K562 (cell line): Measurements from ENCODE around the gene ABT1. TPM values are rescaled to one million over a fixed set of nuclear protein-coding genes. Genes with fewer than 3 reads are reported as not detected.

ENCODE experiments used
- BRCA1 ChIP-seq, 2 experiments: fragments of 450-650 bp in 1 of 2; sonication (generic) in 1 of 2; formaldehyde crosslinking in 1 of 2; IDR thresholded peaks; 2 replicates each; pipeline versions ENCODE4 v1.5.0 to v1.6.1; 2017 to 2020; ENCODE audit warnings: mild to moderate bottlenecking in 1 of 2, missing genetic modification reagents in 1 of 2
- CBFB ChIP-seq: sonication (generic); formaldehyde crosslinking; IDR thresholded peaks from 2 replicates; pipeline ENCODE4 v1.4.0; 2020; ENCODE audit warnings: mild to moderate bottlenecking, missing genetic modification reagents
- DMBX1 ChIP-seq: fragments of 250-450 bp; sonication (Bioruptor Pico); IDR thresholded peaks from 2 replicates; pipeline ENCODE4 v1.8.0; 2022; ENCODE audit warnings: inconsistent platforms, mild to moderate bottlenecking, moderate library complexity, borderline replicate concordance
- ESRRB ChIP-seq: fragments of 250-450 bp; sonication (Bioruptor Pico); IDR thresholded peaks from 2 replicates; pipeline ENCODE4 v1.5.0; 2020; ENCODE audit warnings: mild to moderate bottlenecking, moderate library complexity, borderline replicate concordance
- HNRNPUL1 ChIP-seq: fragments of 200-400 bp; formaldehyde crosslinking; IDR thresholded peaks from 2 replicates; pipeline ENCODE4 v1.6.1; 2017; ENCODE audit warnings: low read length
- PHF20 ChIP-seq: fragments of 450-650 bp; IDR thresholded peaks from 2 replicates; pipeline ENCODE4 v1.6.1; 2018; ENCODE audit not compliant: partially characterized antibody
- SRSF1 ChIP-seq: fragments of 200-400 bp; formaldehyde crosslinking; IDR thresholded peaks from 2 replicates; pipeline ENCODE4 v1.6.1; 2017; ENCODE audit warnings: mild to moderate bottlenecking, low read depth, low read length, moderate library complexity
- TAF7 ChIP-seq: fragments of 450-650 bp; IDR thresholded peaks from 2 replicates; pipeline ENCODE4 v1.6.1; 2016; ENCODE audit warnings: missing genetic modification characterization, missing compliant biosample characterization
- TOE1 ChIP-seq, 2 experiments: fragments of 450-650 bp in 1 of 2; sonication (generic) in 1 of 2; formaldehyde crosslinking in 1 of 2; IDR thresholded peaks; 2 replicates each; pipeline versions ENCODE4 v1.7.1 to v1.8.0; 2016 to 2022; ENCODE audit warnings: borderline replicate concordance in 2 of 2, mild to moderate bottlenecking in 2 of 2, antibody characterized with exemption in 1 of 2, inconsistent platforms in 1 of 2, low read depth in 1 of 2, missing genetic modification reagents in 1 of 2, moderate library complexity in 1 of 2
- ZNF347 ChIP-seq: fragments of 450-650 bp; formaldehyde crosslinking; IDR thresholded peaks from 2 replicates; pipeline ENCODE4 v1.4.0; 2020; ENCODE audit warnings: low read depth, mild to moderate bottlenecking, moderate library complexity
- ZNF609 ChIP-seq: sonication (generic); formaldehyde crosslinking; IDR thresholded peaks from 2 replicates; pipeline ENCODE4 v1.8.1; 2023; ENCODE audit warnings: missing genetic modification reagents, mild to moderate bottlenecking, borderline replicate concordance
- ZNF695 ChIP-seq: fragments of 450-650 bp; formaldehyde crosslinking; IDR thresholded peaks from 2 replicates; pipeline ENCODE4 v1.4.0; 2020; ENCODE audit warnings: mild to moderate bottlenecking, moderate library complexity
- ZZZ3 ChIP-seq: fragments of 450-650 bp; IDR thresholded peaks from 2 replicates; pipeline ENCODE4 v1.6.1; 2016; ENCODE audit warnings: antibody characterized with exemption, mild to moderate bottlenecking, moderate library complexity
- polyA plus RNA-seq, 8 experiments: library from polyadenylated mRNA; depleted of rRNA in 4 of 8; stranded (reverse) in 5 of 8; unstranded in 3 of 8; fragments of >200 nt; fragmentation: Nextera tagmentation in 2 of 8; fragmentation: Illumina TruSeq in 1 of 8; extraction: Ambion mirVana in 2 of 8; extraction: Trizol in 1 of 8; gene quantifications; 2 replicates each; pipeline versions ENCODE4 v1.2.1 to v1.2.3, GENCODE V29; 2011 to 2014; ENCODE audit warnings: inconsistent platforms in 1 of 8, missing spikeins in 1 of 8
- total RNA-seq, 7 experiments: library from RNA; depleted of rRNA in 6 of 7; stranded (reverse); fragments of >200 nt in 6 of 7; fragmentation: Illumina TruSeq in 2 of 7; extraction: Trizol in 2 of 7; gene quantifications; 2 replicates each; pipeline versions ENCODE4 v1.2.1 to v1.2.3, GENCODE V29; 2011 to 2021; ENCODE audit warnings: low replicate concordance in 1 of 7
- TF ChIP-seq, protein P1 (sequence below), 3 experiments: fragments of 200-800 bp in 1 of 3; fragments of 250-450 bp in 1 of 3; fragments of 450-650 bp in 1 of 3; sonication (Bioruptor Pico) in 1 of 3; sonication (Bioruptor generic) in 1 of 3; formaldehyde crosslinking in 1 of 3; IDR thresholded peaks; 2 replicates each; pipeline versions ENCODE4 v1.6.1 to v1.8.0; 2016 to 2022; ENCODE audit warnings: mild to moderate bottlenecking in 2 of 3, missing genetic modification characterization in 2 of 3, missing compliant biosample characterization in 1 of 3, moderate library complexity in 1 of 3
- TF ChIP-seq, protein P2 (sequence below): IDR thresholded peaks from 2 replicates; pipeline ENCODE4 v1.6.1; 2011; ENCODE audit warnings: borderline replicate concordance, low read depth, mild to moderate bottlenecking, moderate library complexity, low read length; ENCODE audit not compliant: insufficient read depth, poor library complexity, severe bottlenecking

The ABT1 gene
- total and polyA plus RNA-seq, 9 of the 15 experiments (the other 6 are each of a cell fraction or from before 2014, with no cell fraction given) = 8.8 to 52.7 (median 40.7) TPM

DNA sequence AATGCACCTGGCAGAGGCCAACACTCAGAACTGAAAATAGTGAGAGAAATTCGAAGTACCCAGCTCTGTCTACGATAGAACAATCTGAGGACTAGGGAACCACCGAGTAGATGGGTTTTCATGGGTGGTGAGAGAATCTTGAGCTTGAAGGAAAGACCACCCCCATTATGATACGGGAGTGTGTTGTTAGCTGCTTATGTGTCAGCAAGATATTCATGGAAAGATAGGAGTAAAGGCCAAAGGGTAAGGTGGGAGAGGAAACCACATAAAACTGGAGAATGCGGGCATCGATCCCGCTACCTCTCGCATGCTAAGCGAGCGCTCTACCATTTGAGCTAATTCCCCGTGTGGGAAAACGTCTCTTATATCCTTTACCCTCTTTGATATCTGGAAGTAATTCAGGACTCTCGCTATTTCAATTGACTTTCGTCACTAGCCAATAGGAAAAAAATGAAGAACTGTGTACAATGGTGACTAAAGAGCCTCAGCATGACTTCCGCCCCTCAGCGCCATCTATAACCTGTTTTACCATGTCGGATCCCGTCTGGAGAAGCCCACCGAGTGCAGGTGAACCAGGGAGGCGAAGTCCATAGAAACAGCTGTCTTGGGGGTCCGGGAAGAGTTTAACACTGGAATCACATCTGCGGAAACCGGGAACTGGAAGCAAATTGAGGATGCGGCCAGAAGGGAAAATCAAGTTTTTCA is 25.0 kb upstream of the ABT1 start (continued):
- TF ChIP-seq, protein P1, sequence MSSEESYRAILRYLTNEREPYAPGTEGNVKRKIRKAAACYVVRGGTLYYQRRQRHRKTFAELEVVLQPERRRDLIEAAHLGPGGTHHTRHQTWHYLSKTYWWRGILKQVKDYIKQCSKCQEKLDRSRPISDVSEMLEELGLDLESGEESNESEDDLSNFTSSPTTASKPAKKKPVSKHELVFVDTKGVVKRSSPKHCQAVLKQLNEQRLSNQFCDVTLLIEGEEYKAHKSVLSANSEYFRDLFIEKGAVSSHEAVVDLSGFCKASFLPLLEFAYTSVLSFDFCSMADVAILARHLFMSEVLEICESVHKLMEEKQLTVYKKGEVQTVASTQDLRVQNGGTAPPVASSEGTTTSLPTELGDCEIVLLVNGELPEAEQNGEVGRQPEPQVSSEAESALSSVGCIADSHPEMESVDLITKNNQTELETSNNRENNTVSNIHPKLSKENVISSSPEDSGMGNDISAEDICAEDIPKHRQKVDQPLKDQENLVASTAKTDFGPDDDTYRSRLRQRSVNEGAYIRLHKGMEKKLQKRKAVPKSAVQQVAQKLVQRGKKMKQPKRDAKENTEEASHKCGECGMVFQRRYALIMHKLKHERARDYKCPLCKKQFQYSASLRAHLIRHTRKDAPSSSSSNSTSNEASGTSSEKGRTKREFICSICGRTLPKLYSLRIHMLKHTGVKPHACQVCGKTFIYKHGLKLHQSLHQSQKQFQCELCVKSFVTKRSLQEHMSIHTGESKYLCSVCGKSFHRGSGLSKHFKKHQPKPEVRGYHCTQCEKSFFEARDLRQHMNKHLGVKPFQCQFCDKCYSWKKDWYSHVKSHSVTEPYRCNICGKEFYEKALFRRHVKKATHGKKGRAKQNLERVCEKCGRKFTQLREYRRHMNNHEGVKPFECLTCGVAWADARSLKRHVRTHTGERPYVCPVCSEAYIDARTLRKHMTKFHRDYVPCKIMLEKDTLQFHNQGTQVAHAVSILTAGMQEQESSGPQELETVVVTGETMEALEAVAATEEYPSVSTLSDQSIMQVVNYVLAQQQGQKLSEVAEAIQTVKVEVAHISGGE (CRISPR knock-in tag; IDR thresholded peaks at IDR 0.05) = no peak
- TF ChIP-seq ZNF609 (CRISPR knock-in tag) (no peak), PHF20 (peak; percentile 59), SRSF1 (no peak), CBFB (peak; percentile 96), TAF7 (tag) (no peak), ESRRB (no peak), DMBX1 (CRISPR knock-in tag) (peak; percentile 50; the same call in 1 of the 2 replicates), ZZZ3 (no peak), BRCA1 (IDR thresholded peaks at IDR 0.05) (no peak), BRCA1 (CRISPR knock-in tag; IDR thresholded peaks at IDR 0.05) (no peak), TOE1 (IDR thresholded peaks at IDR 0.05; ENCODE audit: borderline replicate concordance) (peak; percentile 53; the same call in 1 of the 2 replicates), TOE1 (CRISPR knock-in tag; IDR thresholded peaks at IDR 0.05; ENCODE audit: borderline replicate concordance, low read depth) (peak; percentile 71; the same call in 1 of the 2 replicates), ZNF347 (CRISPR knock-in tag) (no peak), ZNF695 (CRISPR knock-in tag) (no peak), HNRNPUL1 (no peak)
- TF ChIP-seq, protein P2, sequence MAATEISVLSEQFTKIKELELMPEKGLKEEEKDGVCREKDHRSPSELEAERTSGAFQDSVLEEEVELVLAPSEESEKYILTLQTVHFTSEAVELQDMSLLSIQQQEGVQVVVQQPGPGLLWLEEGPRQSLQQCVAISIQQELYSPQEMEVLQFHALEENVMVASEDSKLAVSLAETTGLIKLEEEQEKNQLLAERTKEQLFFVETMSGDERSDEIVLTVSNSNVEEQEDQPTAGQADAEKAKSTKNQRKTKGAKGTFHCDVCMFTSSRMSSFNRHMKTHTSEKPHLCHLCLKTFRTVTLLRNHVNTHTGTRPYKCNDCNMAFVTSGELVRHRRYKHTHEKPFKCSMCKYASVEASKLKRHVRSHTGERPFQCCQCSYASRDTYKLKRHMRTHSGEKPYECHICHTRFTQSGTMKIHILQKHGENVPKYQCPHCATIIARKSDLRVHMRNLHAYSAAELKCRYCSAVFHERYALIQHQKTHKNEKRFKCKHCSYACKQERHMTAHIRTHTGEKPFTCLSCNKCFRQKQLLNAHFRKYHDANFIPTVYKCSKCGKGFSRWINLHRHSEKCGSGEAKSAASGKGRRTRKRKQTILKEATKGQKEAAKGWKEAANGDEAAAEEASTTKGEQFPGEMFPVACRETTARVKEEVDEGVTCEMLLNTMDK = no peak
